GM12878 (cell line): Measurements from ENCODE around the gene MAB21L4.

Experiments used
- CHD4 ChIP-seq: fragments of 200-600 bp; sonication (generic); IDR thresholded peaks from 2 replicates; pipeline ENCODE4 v1.6.1; 2016; ENCODE audit warnings: mild to moderate bottlenecking
- JUNB ChIP-seq: IDR thresholded peaks from 2 replicates; pipeline ENCODE4 v1.6.1; 2016; ENCODE audit warnings: antibody characterized with exemption, mild to moderate bottlenecking
- MTA2 ChIP-seq: fragments of 450-650 bp; IDR thresholded peaks from 2 replicates; pipeline ENCODE4 v1.6.1; 2016; ENCODE audit warnings: low read depth, mild to moderate bottlenecking, moderate library complexity
- POLR2AphosphoS5 ChIP-seq: IDR thresholded peaks from 2 replicates; pipeline ENCODE4 v1.6.1; 2011; ENCODE audit warnings: mild to moderate bottlenecking, low read length, inconsistent platforms
- SIN3A ChIP-seq: IDR thresholded peaks from 2 replicates; pipeline ENCODE4 v1.6.1; 2012; ENCODE audit warnings: low read depth, low read length, improper control_type of control experiment
- TF ChIP-seq, protein P1 (sequence below), 3 experiments: IDR thresholded peaks in 2 of 3; conservative IDR thresholded peaks in 1 of 3; 2 replicates each; pipeline ENCODE4 v1.5.1; 2011; ENCODE audit warnings: low read depth in 3 of 3, low read length in 3 of 3, mild to moderate bottlenecking in 3 of 3, control low read depth in 2 of 3, moderate library complexity in 2 of 3, inconsistent platforms in 1 of 3, mixed read lengths in 1 of 3; ENCODE audit not compliant: control insufficient read depth in 2 of 3, insufficient read depth in 1 of 3; ENCODE audit errors: extremely low read depth in 1 of 3
- TF ChIP-seq, protein P2 (sequence below): IDR thresholded peaks from 2 replicates; pipeline ENCODE4 v1.6.1; 2011; ENCODE audit warnings: borderline replicate concordance, low read depth, mild to moderate bottlenecking, moderate library complexity, mixed read lengths, low read length; ENCODE audit not compliant: insufficient read depth; ENCODE audit errors: extremely low read length
- TF ChIP-seq, protein P3 (sequence below): IDR thresholded peaks from 2 replicates; pipeline ENCODE4 v1.6.1; 2011; ENCODE audit warnings: low read depth, mild to moderate bottlenecking, low read length, moderate library complexity, borderline replicate concordance; ENCODE audit errors: extremely low read depth

DNA sequence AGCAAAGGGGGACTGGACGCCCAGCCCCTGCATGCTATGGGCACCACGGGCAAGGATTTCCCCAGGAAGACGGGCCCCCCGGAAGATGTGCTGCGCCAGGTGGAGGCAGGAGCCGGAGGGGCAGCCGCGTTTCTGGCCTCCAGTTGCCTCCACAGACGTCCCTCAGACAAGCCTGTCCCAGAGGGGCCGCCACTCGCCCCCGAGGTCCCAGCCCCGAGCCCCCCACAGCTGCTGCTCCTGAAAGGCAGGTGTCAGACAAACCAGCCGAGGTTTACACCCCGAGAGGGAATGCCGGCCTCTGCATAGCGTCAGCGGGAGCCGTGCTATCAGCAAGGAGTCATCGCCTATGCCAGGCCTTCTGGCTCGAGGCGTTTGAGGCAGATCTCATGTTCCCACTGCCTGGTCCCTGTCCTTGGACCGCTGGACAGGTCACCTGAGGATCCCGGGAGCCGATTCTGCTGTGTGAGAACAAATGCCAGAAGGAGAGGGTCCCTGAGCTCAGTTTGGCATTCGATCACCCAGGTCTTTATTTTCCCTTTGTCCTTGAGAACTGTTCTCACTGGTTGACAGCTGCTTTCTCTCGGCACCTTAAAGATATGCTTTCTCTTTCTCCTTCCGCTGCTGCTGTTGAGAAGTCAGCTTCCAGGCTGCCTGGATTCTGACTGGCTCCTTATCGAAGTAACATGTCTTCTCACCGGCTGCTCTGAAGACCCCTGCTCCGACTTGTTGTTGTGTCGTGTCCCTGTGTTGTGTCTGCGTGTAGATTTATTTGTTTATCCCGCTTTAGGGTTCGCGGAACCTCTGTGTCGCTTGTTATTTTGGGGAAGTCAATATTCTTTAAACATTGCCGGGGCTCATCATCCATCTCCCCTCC lies 30.8 kb upstream of the MAB21L4 start:
- TF ChIP-seq JUNB (no peak), MTA2 (no peak), POLR2AphosphoS5 (no peak), SIN3A (no peak), CHD4 (no peak)
- TF ChIP-seq, protein P1, sequence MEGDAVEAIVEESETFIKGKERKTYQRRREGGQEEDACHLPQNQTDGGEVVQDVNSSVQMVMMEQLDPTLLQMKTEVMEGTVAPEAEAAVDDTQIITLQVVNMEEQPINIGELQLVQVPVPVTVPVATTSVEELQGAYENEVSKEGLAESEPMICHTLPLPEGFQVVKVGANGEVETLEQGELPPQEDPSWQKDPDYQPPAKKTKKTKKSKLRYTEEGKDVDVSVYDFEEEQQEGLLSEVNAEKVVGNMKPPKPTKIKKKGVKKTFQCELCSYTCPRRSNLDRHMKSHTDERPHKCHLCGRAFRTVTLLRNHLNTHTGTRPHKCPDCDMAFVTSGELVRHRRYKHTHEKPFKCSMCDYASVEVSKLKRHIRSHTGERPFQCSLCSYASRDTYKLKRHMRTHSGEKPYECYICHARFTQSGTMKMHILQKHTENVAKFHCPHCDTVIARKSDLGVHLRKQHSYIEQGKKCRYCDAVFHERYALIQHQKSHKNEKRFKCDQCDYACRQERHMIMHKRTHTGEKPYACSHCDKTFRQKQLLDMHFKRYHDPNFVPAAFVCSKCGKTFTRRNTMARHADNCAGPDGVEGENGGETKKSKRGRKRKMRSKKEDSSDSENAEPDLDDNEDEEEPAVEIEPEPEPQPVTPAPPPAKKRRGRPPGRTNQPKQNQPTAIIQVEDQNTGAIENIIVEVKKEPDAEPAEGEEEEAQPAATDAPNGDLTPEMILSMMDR (IDR thresholded peaks at IDR 0.05 in 2 of 3, conservative IDR thresholded peaks at IDR 0.05 in 1 of 3; ENCODE audit: control insufficient read depth in 2 of 3, extremely low read depth in 1 of 3, insufficient read depth in 1 of 3, low read depth in 3 of 3, low read length in 3 of 3): no peak
- TF ChIP-seq, protein P2, sequence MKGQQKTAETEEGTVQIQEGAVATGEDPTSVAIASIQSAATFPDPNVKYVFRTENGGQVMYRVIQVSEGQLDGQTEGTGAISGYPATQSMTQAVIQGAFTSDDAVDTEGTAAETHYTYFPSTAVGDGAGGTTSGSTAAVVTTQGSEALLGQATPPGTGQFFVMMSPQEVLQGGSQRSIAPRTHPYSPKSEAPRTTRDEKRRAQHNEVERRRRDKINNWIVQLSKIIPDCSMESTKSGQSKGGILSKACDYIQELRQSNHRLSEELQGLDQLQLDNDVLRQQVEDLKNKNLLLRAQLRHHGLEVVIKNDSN: no peak
- TF ChIP-seq, protein P3, sequence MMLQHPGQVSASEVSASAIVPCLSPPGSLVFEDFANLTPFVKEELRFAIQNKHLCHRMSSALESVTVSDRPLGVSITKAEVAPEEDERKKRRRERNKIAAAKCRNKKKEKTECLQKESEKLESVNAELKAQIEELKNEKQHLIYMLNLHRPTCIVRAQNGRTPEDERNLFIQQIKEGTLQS: no peak
